ENCODE measurements around the gene TAS2R43.
"Not testable (repeated sequence)": the region's sequence is repeated elsewhere in the genome, so short reads cannot be mapped to it uniquely, and the experiment has no call there.

TAS2R43 gene, protein sequence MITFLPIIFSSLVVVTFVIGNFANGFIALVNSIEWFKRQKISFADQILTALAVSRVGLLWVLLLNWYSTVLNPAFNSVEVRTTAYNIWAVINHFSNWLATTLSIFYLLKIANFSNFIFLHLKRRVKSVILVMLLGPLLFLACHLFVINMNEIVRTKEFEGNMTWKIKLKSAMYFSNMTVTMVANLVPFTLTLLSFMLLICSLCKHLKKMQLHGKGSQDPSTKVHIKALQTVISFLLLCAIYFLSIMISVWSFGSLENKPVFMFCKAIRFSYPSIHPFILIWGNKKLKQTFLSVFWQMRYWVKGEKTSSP

DNA sequence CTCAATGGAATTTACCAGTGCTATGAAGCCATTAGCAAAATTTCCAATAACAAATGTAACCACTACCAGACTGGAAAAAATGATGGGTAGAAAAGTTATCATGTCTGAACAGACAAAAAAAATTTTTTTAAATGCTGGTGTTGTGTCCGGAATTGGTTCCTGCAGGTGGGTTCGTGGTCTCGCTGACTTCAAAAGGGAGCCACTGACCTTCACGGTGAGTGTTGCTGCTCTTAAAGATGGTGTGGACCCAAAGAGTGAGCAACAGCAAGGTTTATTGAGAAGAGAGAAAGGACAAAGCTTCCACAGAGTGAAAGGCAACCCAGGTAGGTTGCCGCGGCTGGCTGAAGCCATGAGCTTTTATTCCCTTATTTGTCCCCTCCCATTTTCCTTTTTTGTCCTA lies at the start of gene TAS2R43:
Gene TAS2R43, minus strand, starts transcription at position 186 of the 400 bp plus-strand sequence. Its CDS starts 84 bp downstream, at position 102.
- no peak for DNase-seq

DNA sequence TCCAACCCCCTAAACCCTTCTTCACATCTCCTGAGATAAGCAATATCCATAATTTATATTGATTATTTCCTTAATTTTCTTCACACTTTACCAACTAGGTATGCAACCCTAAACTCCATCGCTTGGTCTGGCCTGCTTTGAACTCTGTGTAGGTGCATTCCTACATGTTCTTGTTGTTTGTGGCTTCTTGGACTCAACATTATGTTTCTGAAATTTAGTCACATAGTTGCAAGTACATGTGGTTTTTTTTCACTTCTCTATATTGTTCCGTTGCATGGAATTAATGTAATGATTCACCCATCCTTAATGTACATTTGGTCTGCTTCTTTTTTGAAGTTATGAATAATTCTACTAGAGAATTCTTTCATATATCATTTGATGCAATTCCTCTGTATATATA lies 44.0 kb upstream of the TAS2R43 start:
- DNase-seq: no peak

DNA sequence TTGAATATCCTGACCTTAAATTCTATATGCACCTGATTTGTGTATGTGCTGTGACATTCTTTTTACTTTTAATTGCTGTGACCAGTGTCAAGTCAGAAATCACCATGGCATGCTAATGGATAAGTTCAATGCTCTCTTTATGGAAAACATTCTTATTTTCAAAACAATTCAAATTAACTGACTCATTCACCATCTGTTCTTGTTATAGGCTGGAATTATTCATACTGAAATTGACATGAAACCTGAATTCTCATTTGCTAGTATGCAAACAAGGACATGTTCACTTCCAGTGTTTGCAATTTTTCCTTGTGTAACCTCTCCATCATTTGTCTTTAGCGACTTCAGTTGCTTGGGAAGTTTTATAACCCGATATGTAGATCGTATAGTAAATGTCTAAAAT lies 42.2 kb upstream of the TAS2R43 start, which contains the start of gene TAS2R30:
Gene TAS2R30, minus strand, starts transcription at position 340 of the 400 bp plus-strand sequence. CDS start 400 bp downstream, outside the sequence.
- DNase-seq: no peak

DNA sequence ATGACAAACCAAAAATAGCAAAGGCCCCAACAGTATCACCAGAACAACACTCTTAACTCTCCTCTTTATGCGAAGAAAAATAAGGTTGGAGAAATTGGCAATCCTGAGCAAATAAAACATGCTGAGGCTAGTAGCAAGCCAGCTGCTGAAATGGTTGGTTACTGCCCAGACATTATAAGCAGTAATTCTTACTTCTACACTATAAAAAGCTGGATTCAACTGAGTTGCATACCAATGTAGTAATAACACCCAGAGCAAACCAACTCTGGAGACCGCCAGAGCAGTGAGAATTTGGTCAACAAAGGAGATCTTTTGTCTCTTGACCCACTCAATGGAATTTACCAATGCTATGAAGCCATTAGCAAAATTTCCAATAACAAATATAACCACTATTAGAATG lies 41.7 kb upstream of the TAS2R43 start:
- DNase-seq: no peak

- DNase-seq: no peak
These were observed 41.0 kb upstream of the TAS2R43 start for GRCh38 chr12:11133162-11133561.

DNA sequence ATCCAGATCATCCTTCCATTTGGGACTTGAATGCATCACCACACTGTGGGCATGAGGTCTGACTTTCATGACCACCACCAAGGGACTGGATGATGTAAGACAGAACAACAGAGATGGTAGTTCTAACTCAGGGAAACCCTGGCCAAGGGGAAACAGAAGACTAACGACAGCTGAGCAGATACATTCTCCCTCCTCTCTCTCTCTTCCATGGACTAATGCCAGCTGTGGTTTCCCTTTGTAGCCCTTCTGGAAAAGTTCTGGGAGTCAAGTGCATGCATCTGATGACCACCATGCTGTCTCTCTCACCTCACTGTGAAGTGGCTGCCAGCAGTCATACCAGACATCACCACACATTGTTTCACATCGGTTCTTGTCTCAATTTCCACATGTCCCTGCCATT lies 38.9 kb upstream of the TAS2R43 start:
- no peak for DNase-seq

DNA sequence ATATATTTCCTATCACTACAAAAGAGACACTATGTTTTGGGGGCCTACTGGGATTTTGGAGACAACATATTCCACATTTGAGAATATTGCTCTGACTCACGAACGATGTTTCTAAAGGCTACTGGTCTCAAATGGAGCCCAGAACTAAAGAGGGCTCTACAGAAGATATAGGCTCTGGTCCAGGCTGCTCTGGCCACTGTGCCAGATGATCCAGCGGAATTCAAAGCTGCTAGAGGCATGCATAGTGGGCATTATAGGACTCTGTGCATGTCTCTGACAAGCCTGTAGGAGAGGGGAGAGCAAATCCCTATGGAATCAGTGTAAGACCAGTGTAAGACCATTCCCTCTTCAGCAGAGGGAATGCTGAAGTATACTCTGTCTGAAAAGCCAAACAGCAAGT lies 38.3 kb upstream of the TAS2R43 start:
- no peak for DNase-seq

DNA sequence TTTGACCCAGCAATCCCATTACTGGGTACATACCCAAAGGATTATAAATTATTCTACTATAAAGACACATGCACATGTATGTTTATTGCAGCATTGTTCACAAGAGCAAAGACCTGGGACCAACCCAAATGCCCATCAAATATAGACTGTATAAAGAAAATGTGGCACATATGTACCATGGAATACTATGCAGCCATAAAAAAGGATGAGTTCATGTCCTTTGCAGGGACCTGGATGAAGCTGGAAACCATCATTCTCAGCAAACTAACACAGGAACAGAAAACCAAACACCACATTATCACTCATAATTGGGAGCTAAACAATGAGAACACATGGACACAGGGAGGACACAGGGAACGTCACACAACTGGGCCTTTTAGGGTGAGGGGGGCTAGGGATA lies 22.0 kb upstream of the TAS2R43 start:
- not testable (repeated sequence) for DNase-seq

GRCh38 chr12:11111213-11111612 lies 19.1 kb upstream of the TAS2R43 start:
- DNase-seq: not testable (repeated sequence)

DNA sequence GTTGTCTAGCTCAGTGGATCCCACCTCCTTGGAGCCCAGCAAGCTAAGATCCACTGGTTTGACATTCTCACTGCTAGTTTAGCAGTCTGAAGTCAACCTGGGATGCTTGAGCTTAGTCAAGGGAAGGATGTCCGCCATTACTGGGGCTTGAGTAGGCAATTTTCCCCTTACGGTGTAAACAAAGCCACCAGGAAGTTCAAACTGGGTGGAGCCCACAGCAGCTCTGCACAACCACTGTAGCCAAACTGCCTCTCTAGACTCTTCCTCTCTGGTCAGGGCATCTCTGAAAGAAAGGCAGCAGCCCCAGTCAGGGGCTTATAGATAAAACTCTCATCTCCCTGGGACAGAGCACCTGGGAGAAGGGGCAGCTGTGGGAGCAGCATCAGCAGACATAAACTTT lies 16.7 kb upstream of the TAS2R43 start:
- DNase-seq: no peak

DNA sequence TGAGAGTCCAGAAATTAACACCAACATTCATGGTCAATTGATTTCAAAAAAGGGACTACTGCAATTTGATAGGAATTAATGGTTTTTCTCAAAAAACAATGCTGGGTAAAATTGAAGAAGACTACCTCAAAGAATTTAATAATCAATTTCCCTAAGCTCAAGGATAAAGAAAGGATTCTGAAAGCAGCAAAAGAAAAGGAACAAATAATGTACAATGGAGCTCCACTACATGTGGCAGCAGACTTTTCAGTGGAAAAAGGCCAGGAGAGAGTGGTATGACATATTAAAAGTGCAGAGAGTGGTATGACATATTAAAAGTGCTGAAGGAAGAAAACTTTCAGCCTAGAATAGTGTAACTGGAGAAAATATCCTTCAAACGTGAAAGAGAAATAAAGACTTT lies 15.6 kb upstream of the TAS2R43 start:
- no peak for DNase-seq

GRCh38 chr12:11106288-11106687 lies 14.2 kb upstream of the TAS2R43 start:
- DNase-seq: no peak

- DNase-seq: no peak
These were observed 13.4 kb upstream of the TAS2R43 start for GRCh38 chr12:11105546-11105945.

- DNase-seq: not testable (repeated sequence)
These were observed 2.8 kb upstream of the TAS2R43 start for GRCh38 chr12:11094910-11095309.

DNA sequence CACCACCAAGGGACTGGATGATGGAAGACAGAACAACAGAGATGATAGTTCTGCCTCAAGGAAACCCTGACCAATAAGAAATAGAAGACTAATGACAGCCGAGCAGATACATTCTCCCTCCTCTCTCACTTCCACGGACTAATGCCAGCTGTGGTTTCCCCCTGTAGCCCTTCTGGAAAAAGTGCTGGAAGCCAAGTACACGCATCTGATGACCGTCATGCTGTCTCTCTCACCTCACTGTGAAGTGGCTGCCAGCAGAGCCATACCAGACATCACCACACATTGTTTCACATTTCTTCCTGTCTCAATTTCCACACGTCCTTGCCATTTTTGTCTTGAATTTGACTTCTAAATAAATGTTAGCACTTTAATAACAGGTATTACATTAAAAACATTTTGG lies 2.9 kb downstream of the TAS2R43 start:
- DNase-seq: no peak

- DNase-seq: no peak
These were observed 6.7 kb downstream of the TAS2R43 start for GRCh38 chr12:11085419-11085818.

DNA sequence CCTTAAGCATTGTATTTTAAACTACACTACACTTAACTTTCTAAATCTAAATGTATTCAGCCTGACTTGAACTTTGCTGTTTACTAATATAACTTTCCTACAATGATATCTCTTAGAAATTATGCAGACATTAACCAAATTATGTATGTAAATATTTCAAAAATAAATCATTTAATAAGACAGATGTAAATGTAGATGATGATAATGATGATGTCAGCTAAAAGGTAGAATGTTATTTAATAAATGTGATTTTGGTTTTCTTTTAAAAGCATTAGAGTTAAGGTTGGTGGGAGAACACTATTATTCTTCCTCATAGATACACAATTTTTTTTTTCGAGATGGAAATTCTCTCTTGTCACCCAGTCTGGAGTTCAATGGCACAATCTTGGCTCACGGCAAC lies 10.1 kb downstream of the TAS2R43 start:
- no peak for DNase-seq

GRCh38 chr12:11078246-11078645 lies 13.9 kb downstream of the TAS2R43 start:
- no peak for DNase-seq

DNA sequence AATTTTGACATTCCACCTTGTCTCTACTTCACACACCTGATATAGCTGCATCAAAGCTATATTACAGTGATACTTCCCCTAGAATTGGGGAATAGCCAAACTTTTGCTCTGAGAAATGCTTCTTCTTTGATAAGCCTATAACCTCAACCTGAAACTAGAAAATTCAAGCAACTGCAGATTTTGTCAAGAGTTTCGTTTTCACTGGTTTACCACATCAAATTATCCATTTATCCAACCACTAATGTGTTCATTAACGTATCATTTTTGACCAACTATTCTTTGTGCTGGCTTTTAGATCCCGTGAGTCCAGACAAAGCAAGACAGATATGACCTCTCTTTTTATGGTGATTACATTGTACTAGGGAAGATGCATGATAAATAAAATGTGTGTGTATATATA lies 16.5 kb downstream of the TAS2R43 start:
- no peak for DNase-seq

DNA sequence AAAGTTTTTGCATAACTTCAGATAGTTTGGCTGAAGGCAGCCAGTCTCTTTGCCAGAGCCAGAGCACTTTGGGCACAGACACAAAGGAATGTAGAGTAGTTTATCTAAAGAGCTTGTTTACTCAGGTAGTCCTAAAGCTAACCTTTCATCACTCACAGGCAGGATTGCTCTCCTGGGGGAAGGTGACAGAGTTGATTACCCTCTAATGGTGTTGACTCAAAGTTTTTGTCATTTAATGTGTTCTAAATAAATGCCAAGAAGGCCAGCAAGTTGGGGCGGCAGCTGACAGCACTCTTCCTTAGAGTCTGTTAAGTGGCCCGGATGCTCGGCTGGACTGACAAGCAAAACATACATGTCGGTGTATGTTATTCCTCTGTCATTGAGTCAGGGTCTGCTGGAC lies 20.7 kb downstream of the TAS2R43 start:
- no peak for DNase-seq

DNA sequence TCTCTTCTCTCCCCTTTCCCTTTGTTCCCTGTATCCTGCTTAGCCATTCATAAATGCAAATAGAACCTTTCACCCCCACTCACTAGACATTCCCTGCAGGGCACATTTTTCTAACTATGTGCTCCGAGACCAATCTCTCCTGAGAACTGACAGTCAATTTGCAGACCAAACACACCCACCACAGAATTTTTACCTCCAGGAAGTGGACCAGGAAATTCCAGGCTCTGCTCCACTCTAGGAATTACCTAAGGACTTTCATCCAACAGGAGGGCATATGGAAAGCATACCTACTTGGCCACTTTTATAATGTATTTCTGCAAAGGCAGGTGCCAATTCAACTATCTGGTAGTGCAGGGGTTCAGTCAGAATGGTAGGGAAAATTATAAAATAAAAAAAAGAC lies 21.1 kb downstream of the TAS2R43 start:
- no peak for DNase-seq

- DNase-seq: no peak
These were observed 22.2 kb downstream of the TAS2R43 start for GRCh38 chr12:11069854-11070365.

DNA sequence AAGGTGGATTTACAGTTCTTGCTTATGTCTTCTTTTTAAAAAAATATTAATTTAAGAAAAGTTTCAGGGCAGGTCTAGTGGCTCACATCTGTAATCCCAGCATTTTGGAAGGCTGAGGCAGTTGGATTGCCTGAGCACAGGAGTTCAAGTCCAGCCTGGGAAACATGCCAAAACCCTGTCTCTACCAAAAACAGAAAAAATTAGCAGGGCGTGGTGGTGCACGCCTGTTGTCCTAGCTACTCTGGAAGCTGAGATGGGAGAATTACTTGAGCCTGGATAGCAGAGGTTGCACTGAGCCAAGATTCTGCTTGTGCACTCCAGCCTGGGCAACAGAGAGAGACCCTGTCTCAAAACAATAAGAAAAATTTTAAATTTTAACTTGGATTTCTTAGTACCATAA lies 24.6 kb downstream of the TAS2R43 start:
- DNase-seq: no peak

GRCh38 chr12:11062194-11062593 lies 29.9 kb downstream of the TAS2R43 start, which contains the start of gene TAS2R46:
Gene TAS2R46 (minus strand): TSS chr12:11062294. CDS start chr12:11062294, 0 bp downstream.
- DNase-seq: not testable (repeated sequence)

- DNase-seq: no peak
These were observed 32.3 kb downstream of the TAS2R43 start for GRCh38 chr12:11059784-11060183.
